IMR-90 (cell line): Measurements from ENCODE around the gene CLEC4A.

ENCODE experiments used
- CTCF ChIP-seq: conservative IDR thresholded peaks from 2 replicates; pipeline ENCODE4 v1.5.1; 2012; ENCODE audit warnings: mild to moderate bottlenecking, low read depth, low read length, improper control_type of control experiment
- ELK1 ChIP-seq: fragments of 150-350 bp; IDR thresholded peaks from 2 replicates; pipeline ENCODE4 v1.6.1; 2016; ENCODE audit warnings: low read depth, mild to moderate bottlenecking, low read length, moderate library complexity, borderline replicate concordance
- MAFK ChIP-seq: IDR thresholded peaks from 2 replicates; pipeline ENCODE4 v1.6.1; 2012; ENCODE audit warnings: low read depth, low read length, improper control_type of control experiment
- MAZ ChIP-seq: IDR thresholded peaks from 2 replicates; pipeline ENCODE4 v1.6.1; 2012; ENCODE audit warnings: low read depth, mild to moderate bottlenecking, low read length, improper control_type of control experiment, moderate library complexity, borderline replicate concordance
- NFE2L2 ChIP-seq: fragments of 150-350 bp; IDR thresholded peaks from 2 replicates; pipeline ENCODE4 v1.6.1; 2016; ENCODE audit warnings: low read depth, mild to moderate bottlenecking, low read length
- POLR2A ChIP-seq: IDR thresholded peaks from 2 replicates; pipeline ENCODE4 v1.6.1; 2012; ENCODE audit warnings: mild to moderate bottlenecking, low read depth, low read length
- RAD21 ChIP-seq: IDR thresholded peaks from 2 replicates; pipeline ENCODE4 v1.6.1; 2012; ENCODE audit warnings: low read length, improper control_type of control experiment
- RFX5 ChIP-seq: IDR thresholded peaks from 2 replicates; pipeline ENCODE4 v1.8.0; 2012; ENCODE audit warnings: low read depth, mild to moderate bottlenecking, low read length, moderate library complexity

GRCh38 chr12:8077207-8077606 lies 46.2 kb upstream of the CLEC4A start:
- TF ChIP-seq RAD21 = no peak
- no peak for TF ChIP-seq CTCF
- no peak for TF ChIP-seq RFX5
- TF ChIP-seq POLR2A = no peak
- no peak for TF ChIP-seq MAZ
- TF ChIP-seq NFE2L2 = peak; percentile 26; the same call in 1 of the 2 replicates
- no peak for TF ChIP-seq ELK1
- TF ChIP-seq MAFK = no peak
